KBM-7 (cell line): Measurements from ENCODE around the gene RNF39.
"Not testable (repeated sequence)": the region's sequence is repeated elsewhere in the genome, so short reads cannot be mapped to it uniquely, and the experiment has no call there.

Source experiments
- DNase-seq: peaks from one replicate; pipeline ENCODE4 v3.0.0-alpha.2; 2015
- in situ Hi-C: fragments of 300-500 bp; cut with MboI; formaldehyde crosslinking; loops from 2 replicates; pipeline ENCODE4 v1.14.3; 2020; ENCODE audit warnings: low sequenced_read_pairs, low pct_unique_long_range_greater_than_20kb, mixed read lengths

RNF39 gene

GRCh38 chr6:30025186-30025585 is 50.4 kb downstream of the RNF39 start:
- in situ Hi-C loops: no loop called here
- no peak for DNase-seq

DNA sequence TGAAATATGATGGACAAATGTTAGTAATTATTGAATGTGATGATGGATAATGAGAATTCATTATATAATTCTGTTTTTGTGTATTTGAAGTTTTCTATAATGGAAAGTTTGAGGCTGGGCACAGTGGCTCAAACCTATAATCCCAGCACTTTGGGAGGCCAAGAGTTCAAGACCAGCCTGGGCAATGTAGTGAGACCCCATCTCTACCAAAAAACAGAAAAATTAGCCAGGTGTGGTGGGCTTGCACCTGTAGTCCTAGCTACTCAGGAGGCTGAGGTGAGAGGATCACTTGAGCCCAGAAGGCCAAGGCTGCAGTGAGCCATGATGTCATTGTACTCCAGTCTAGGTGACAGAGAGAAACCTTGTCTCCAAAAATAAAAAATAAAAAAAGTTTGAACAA is 52.9 kb downstream of the RNF39 start:
- in situ Hi-C loops: loop anchor here (25.0 kb wide), 1 partner anchor 185 kb away; the partner anchor contains the start of gene HLA-G
- not testable (repeated sequence) for DNase-seq

DNA sequence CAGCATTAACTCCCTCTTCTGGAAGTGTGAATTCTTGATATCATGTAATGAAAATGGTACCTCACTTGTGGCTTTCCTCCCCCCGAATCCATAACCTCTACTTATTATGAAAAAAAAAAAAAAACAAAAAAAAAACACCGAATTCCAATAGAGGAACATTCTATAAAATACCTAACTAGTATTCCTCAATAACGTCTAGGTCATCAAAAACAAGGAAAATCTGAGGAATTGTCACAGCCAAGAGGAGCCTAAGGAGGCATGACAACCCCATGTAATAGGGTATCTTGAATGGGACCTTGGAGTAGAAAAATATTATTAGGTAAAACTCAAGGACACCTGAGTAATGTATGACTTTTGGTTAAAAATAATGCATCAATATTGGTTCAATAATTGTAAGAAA is 53.4 kb downstream of the RNF39 start:
- DNase-seq: no peak
- in situ Hi-C loops: loop anchor here (25.0 kb wide), 1 partner anchor 185 kb away; the partner anchor contains the start of gene HLA-G

DNA sequence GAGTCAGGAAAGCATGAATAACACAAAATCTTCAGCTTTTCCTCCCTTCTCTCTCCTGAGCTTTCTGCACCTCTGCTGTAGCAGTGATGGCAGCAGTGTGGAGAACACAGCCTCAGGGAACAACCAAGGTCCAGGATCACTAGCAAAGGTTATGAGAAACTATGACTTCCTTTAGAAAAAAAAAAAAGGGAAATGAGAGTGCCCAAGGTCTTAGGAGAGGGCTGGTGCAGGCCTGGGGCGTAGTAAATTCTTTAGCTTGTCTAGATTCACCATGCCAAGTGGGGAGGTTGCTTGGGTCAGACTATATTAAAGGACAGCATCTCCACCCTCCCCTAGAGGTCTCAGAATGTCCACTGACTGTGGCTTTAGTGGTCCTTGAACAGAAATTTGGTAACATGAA is 54.9 kb downstream of the RNF39 start:
- in situ Hi-C loops: loop anchor here (25.0 kb wide), 1 partner anchor 183 kb away; the partner anchor contains the start of gene HLA-G

More for the DNA sequence above, 54.9 kb downstream of the RNF39 start:
- no peak for DNase-seq
